B cell (primary cell): Measurements from ENCODE around the gene NYAP2. TPM values are rescaled to one million over a fixed set of nuclear protein-coding genes. Genes with fewer than 3 reads are reported as not detected.

Experiments used
- ATAC-seq: fragments of 200-7000 bp; cut with Tn5 transposase; one replicate; pipeline ENCODE4 v1.10.0; 2021; ENCODE audit warnings: low read depth, mild to moderate bottlenecking, moderate number of reproducible peaks, moderate library complexity
- CTCF ChIA-PET: fragments of 350-600 bp; sonication (Branson Sonifier 250); formaldehyde crosslinking; loops from one replicate; lab custom pipeline; 2021; ENCODE audit warnings: antibody characterized with exemption, inconsistent platforms; lab: Charles Lee
- POLR2A ChIA-PET: fragments of 350-600 bp; sonication (Branson Sonifier 250); formaldehyde crosslinking; loops from one replicate; lab custom pipeline; 2021; ENCODE audit warnings: antibody characterized with exemption; lab: Charles Lee
- DNase-seq: peaks from one replicate; pipeline ENCODE4 v3.0.0; 2013
- H2AFZ ChIP-seq: 2 replicates; pipeline ENCODE4 v1.6.1; 2012; ENCODE audit warnings: mild to moderate bottlenecking, low read depth, low read length; ENCODE audit not compliant: insufficient read depth, poor library complexity, severe bottlenecking
- H3K27ac ChIP-seq, 2 donors: 1 replicate in 1 of 2; 2 replicates in 1 of 2; pipeline ENCODE4 v1.5.1; 2012 to 2013; ENCODE audit warnings: low read length in 2 of 2, mild to moderate bottlenecking in 2 of 2, moderate library complexity in 1 of 2
- H3K27me3 ChIP-seq, 4 experiments: fragments of 200-600 bp in 1 of 4; sonication (generic) in 1 of 4; replicated peaks in 1 of 4; 1 replicate in 2 of 4; 2 replicates in 2 of 4; pipeline versions ENCODE4 v1.6.1 to v1.7.0; 2013 to 2016; ENCODE audit warnings: low read length in 3 of 4, mild to moderate bottlenecking in 2 of 4, mixed read lengths in 1 of 4, moderate library complexity in 1 of 4; ENCODE audit not compliant: insufficient read depth in 4 of 4, control insufficient read depth in 3 of 4; ENCODE audit errors: control extremely low read depth in 1 of 4
- H3K36me3 ChIP-seq, 2 experiments: replicated peaks in 1 of 2; 1 replicate in 1 of 2; 2 replicates in 1 of 2; pipeline versions ENCODE4 v1.6.1 to v1.7.1; 2013; ENCODE audit warnings: low read length in 1 of 2; ENCODE audit not compliant: insufficient read depth in 2 of 2, control insufficient read depth in 1 of 2; ENCODE audit errors: control extremely low read depth in 1 of 2, extremely low read depth in 1 of 2
- H3K4me1 ChIP-seq, 2 donors: fragments of 200-600 bp in 1 of 2; sonication (generic) in 1 of 2; 1 replicate in 1 of 2; 2 replicates in 1 of 2; pipeline versions ENCODE4 v1.5.1 to v1.6.1; 2013 to 2017; ENCODE audit warnings: low read length in 2 of 2; ENCODE audit not compliant: control insufficient read depth in 2 of 2, insufficient read depth in 2 of 2
- H3K4me2 ChIP-seq: replicated peaks from 2 replicates; pipeline ENCODE3; 2012; ENCODE audit warnings: mild to moderate bottlenecking, low read depth, low read length; ENCODE audit not compliant: poor library complexity, severe bottlenecking
- H3K4me3 ChIP-seq, 5 experiments: fragments of 200-600 bp in 1 of 5; sonication (generic) in 1 of 5; 1 replicate in 3 of 5; 2 replicates in 2 of 5; pipeline versions ENCODE4 v1.5.1 to v1.7.0; 2011 to 2016; ENCODE audit warnings: low read length in 4 of 5, mild to moderate bottlenecking in 4 of 5, low read depth in 2 of 5, control low read depth in 1 of 5, moderate library complexity in 1 of 5; ENCODE audit not compliant: insufficient read depth in 1 of 5; ENCODE audit errors: control extremely low read depth in 1 of 5, extremely low read depth in 1 of 5
- H3K79me2 ChIP-seq: fragments of 200-600 bp; sonication (generic); one replicate; pipeline ENCODE4 v1.6.0; 2016; ENCODE audit warnings: low read length; ENCODE audit not compliant: control insufficient read depth, insufficient read depth
- H3K9ac ChIP-seq: fragments of 200-600 bp; sonication (generic); 2 replicates; pipeline ENCODE4 v1.6.1; 2017; ENCODE audit warnings: mild to moderate bottlenecking, low read length, moderate library complexity
- H3K9me3 ChIP-seq, 3 donors: one replicate each; pipeline versions ENCODE4 v1.6.1 to v1.7.1; 2013; ENCODE audit warnings: low read length in 2 of 3; ENCODE audit not compliant: control insufficient read depth in 2 of 3, insufficient read depth in 1 of 3; ENCODE audit errors: control extremely low read depth in 1 of 3
- H4K20me1 ChIP-seq: 2 replicates; pipeline ENCODE4 v1.6.0; 2012; ENCODE audit warnings: mild to moderate bottlenecking, low read length; ENCODE audit not compliant: insufficient read depth, control insufficient read depth, poor library complexity, severe bottlenecking
- H3K27ac Mint-ChIP-seq: one replicate; pipeline ENCODE4 v1.8.0; 2021; ENCODE audit warnings: mixed read lengths
- H3K27me3 Mint-ChIP-seq: one replicate; pipeline ENCODE4 v1.8.0; 2021; ENCODE audit warnings: mixed read lengths
- H3K4me1 Mint-ChIP-seq: one replicate; pipeline ENCODE4 v1.8.0; 2021; ENCODE audit warnings: mixed read lengths
- H3K4me3 Mint-ChIP-seq: one replicate; pipeline ENCODE4 v1.8.0; 2021; ENCODE audit warnings: mixed read lengths
- H3K9me3 Mint-ChIP-seq: one replicate; pipeline ENCODE4 v1.8.0; 2022; ENCODE audit warnings: mixed read lengths; ENCODE audit not compliant: insufficient read depth
- EZH2 ChIP-seq: IDR thresholded peaks from 2 replicates; pipeline ENCODE4 v1.6.1; 2012; ENCODE audit warnings: borderline replicate concordance, low read depth, mild to moderate bottlenecking, moderate library complexity, low read length; ENCODE audit not compliant: insufficient read depth, poor library complexity, severe bottlenecking
- WGBS: methylation state at CpG from one replicate; pipeline ENCODE4 v1.1.5; 2013; ENCODE audit warnings: missing lambda C conversion rate; ENCODE audit not compliant: insufficient coverage; 5-methylcytosine and 5-hydroxymethylcytosine counted together
- intact Hi-C: fragments of 100-400 bp; cut with micrococcal nuclease; formaldehyde crosslinking; loops from one replicate; pipeline ENCODE4 v1.10.0; 2022
- polyA plus RNA-seq: library from polyadenylated mRNA; depleted of rRNA; stranded (reverse); fragments of >200 nt; gene quantifications from 2 replicates; pipeline ENCODE4 v1.2.3, GENCODE V29; 2012
- total RNA-seq, 2 donors: library from RNA; stranded (reverse); fragments of 120-200 nt in 1 of 2; gene quantifications; 1 replicate in 1 of 2; 2 replicates in 1 of 2; pipeline versions ENCODE4 v1.2.3 to v1.2.4, GENCODE V29; 2013 to 2022
- TF ChIP-seq, protein P1 (sequence below): fragments of 200-600 bp; IDR thresholded peaks from one replicate; pipeline ENCODE4 v1.8.0; 2022; ENCODE audit warnings: antibody characterized with exemption, mild to moderate bottlenecking

NYAP2 gene
- total and polyA plus RNA-seq, 2 donors (not counting 1 experiment from before 2014, with no cell fraction given), result 0.12 to 0.17 TPM

DNA sequence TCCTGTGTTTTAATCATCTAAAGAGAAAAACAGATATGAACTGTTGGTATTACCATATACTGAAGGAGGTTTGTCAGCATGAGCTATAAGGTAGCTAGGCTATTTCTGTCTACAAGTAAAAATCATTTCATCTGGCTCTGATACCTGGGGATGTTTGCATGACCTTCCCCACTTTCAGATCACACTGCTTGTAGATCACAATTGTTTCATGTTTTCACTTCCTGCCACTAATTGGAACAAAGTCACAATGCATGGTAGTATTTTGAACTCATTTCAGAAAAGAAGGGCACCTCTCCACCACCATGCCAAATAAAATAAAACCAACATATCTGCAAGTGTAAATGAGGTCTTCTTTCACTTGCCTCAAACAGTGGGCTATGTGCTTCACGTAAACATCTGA, 37.8 kb downstream of the NYAP2 start:
- 40% methylated on average over 1 of the region's 1 CpG for WGBS
- H2AFZ ChIP-seq, result no peak overlapping the region
- H3K4me1 ChIP-seq, result no peaks in the 10 kb centered on the region
- H3K36me3 ChIP-seq, result no peaks in the 10 kb centered on the region
- no peak for TF ChIP-seq EZH2
- TF ChIP-seq, protein P1, sequence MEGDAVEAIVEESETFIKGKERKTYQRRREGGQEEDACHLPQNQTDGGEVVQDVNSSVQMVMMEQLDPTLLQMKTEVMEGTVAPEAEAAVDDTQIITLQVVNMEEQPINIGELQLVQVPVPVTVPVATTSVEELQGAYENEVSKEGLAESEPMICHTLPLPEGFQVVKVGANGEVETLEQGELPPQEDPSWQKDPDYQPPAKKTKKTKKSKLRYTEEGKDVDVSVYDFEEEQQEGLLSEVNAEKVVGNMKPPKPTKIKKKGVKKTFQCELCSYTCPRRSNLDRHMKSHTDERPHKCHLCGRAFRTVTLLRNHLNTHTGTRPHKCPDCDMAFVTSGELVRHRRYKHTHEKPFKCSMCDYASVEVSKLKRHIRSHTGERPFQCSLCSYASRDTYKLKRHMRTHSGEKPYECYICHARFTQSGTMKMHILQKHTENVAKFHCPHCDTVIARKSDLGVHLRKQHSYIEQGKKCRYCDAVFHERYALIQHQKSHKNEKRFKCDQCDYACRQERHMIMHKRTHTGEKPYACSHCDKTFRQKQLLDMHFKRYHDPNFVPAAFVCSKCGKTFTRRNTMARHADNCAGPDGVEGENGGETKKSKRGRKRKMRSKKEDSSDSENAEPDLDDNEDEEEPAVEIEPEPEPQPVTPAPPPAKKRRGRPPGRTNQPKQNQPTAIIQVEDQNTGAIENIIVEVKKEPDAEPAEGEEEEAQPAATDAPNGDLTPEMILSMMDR, result no peak
- intact Hi-C loops, result no loop called here
- POLR2A ChIA-PET, result no interaction called here
- no peak overlapping the region for H3K4me3 Mint-ChIP-seq
- DNase-seq (no peak), ATAC-seq (no peak)
- H4K20me1 ChIP-seq, result no peaks in the 10 kb centered on the region
- H3K4me3 ChIP-seq, result no peak overlapping the region
- no peak overlapping the region for H3K4me2 ChIP-seq
- H3K27me3 ChIP-seq, result no peaks in the 10 kb centered on the region
- peaks cover 13% of the 10 kb centered on the region for H3K27me3 Mint-ChIP-seq
- no peaks in the 10 kb centered on the region for H3K79me2 ChIP-seq
- H3K9me3 Mint-ChIP-seq, result no peaks in the 10 kb centered on the region
- no peaks in the 10 kb centered on the region for H3K9me3 ChIP-seq
- no peaks in the 10 kb centered on the region for H3K4me1 Mint-ChIP-seq
- CTCF ChIA-PET, result no interaction called here
- no peak overlapping the region for H3K27ac Mint-ChIP-seq
- H3K27ac ChIP-seq, result no peak overlapping the region
- H3K9ac ChIP-seq, result no peak overlapping the region

DNA sequence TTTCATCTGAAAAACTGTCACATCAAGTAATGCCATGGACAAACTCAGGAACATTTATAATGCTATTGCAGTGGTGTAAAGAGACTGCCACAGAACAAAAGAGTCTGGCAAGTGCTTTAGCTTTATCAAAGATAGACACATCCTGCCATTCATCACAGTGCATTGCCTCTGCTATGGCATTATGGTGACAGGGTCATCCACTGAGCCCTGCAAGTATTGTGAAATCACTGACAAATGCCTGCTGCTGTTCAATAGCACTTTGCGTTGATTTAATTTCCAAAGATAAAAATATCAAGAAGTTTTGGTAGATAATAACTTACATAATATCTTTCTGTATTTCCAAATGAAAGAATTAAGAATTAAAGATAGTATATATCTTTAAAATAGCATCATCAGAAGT, 38.7 kb downstream of the NYAP2 start:
- Histone ChIP-seq H3K4me3 (no peak overlapping the region), H4K20me1 (no peaks in the 10 kb centered on the region), H3K36me3 (no peaks in the 10 kb centered on the region), H3K9me3 (peaks cover 0 to 4% (median 0%) of the 10 kb centered on the region in 3 donors), H3K4me2 (no peak overlapping the region), H3K4me1 (no peaks in the 10 kb centered on the region), H3K9ac (no peak overlapping the region), H2AFZ (no peak overlapping the region), H3K27ac (no peak overlapping the region), H3K79me2 (no peaks in the 10 kb centered on the region), H3K27me3 (no peaks in the 10 kb centered on the region)
- Mint-ChIP-seq H3K27ac (no peak overlapping the region), H3K4me1 (no peaks in the 10 kb centered on the region), H3K27me3 (peaks cover 13% of the 10 kb centered on the region), H3K4me3 (no peak overlapping the region), H3K9me3 (no peaks in the 10 kb centered on the region)
- intact Hi-C loops, result no loop called here
- TF ChIP-seq, protein P1, result no peak
- no peak for TF ChIP-seq EZH2
- ChIA-PET POLR2A (no interaction called here), CTCF (no interaction called here)
- ATAC-seq (no peak), DNase-seq (no peak)
- no CpG with 5 or more reads among the region's 1 CpG for WGBS
